DOHH2 (cell line): Measurements from ENCODE around the gene ARID3A.

Experiments
- H3F3A ChIP-seq: fragments of 200-600 bp; sonication (generic), shearing (Covaris generic); 2 replicates; pipeline ENCODE4 v1.6.0; 2016; ENCODE audit warnings: antibody characterized with exemption, mild to moderate bottlenecking; ENCODE audit not compliant: control insufficient read depth, insufficient read depth
- H3K27ac ChIP-seq: fragments of 200-600 bp; sonication (generic); 2 replicates; pipeline ENCODE4 v1.5.1; 2014; ENCODE audit warnings: low read depth, mild to moderate bottlenecking, low read length, moderate library complexity
- H3K27me3 ChIP-seq: fragments of 200-600 bp; sonication (generic); 2 replicates; pipeline ENCODE4 v1.6.1; 2014; ENCODE audit warnings: mild to moderate bottlenecking, low read length, mixed read lengths; ENCODE audit not compliant: control insufficient read depth
- H3K36me3 ChIP-seq: fragments of 200-600 bp; sonication (generic); 2 replicates; pipeline ENCODE4 v1.6.1; 2014; ENCODE audit warnings: mild to moderate bottlenecking, low read length, moderate library complexity, mixed read lengths; ENCODE audit not compliant: control insufficient read depth
- H3K4me1 ChIP-seq: fragments of 200-600 bp; sonication (generic); 2 replicates; pipeline ENCODE4 v1.6.1; 2014; ENCODE audit warnings: mild to moderate bottlenecking, low read length, mixed read lengths; ENCODE audit not compliant: control insufficient read depth
- H3K4me2 ChIP-seq: fragments of 200-600 bp; sonication (generic); 2 replicates; pipeline ENCODE4 v1.6.0; 2014; ENCODE audit warnings: mild to moderate bottlenecking, low read length, moderate library complexity
- H3K4me3 ChIP-seq: fragments of 200-600 bp; sonication (generic); 2 replicates; pipeline ENCODE4 v1.5.1; 2014; ENCODE audit warnings: mild to moderate bottlenecking, low read length, mixed read lengths
- H3K79me2 ChIP-seq: fragments of 200-600 bp; sonication (generic); 2 replicates; pipeline ENCODE4 v1.6.1; 2014; ENCODE audit warnings: mild to moderate bottlenecking, low read length, mixed read lengths; ENCODE audit not compliant: control insufficient read depth
- H3K9me2 ChIP-seq: fragments of 200-600 bp; sonication (generic); replicated peaks from 2 replicates; pipeline ENCODE4 v1.6.1; 2014; ENCODE audit warnings: mild to moderate bottlenecking, low read length, mixed read lengths; ENCODE audit not compliant: control insufficient read depth
- H3K9me3 ChIP-seq: fragments of 200-600 bp; sonication (generic); 2 replicates; pipeline ENCODE4 v1.6.1; 2014; ENCODE audit warnings: antibody characterized with exemption, low read length, mixed read lengths; ENCODE audit not compliant: control insufficient read depth, insufficient read depth
- H4K20me1 ChIP-seq: fragments of 200-600 bp; sonication (generic); 2 replicates; pipeline ENCODE4 v1.6.0; 2014; ENCODE audit warnings: low read depth, mild to moderate bottlenecking, antibody characterized with exemption, low read length, moderate library complexity; ENCODE audit not compliant: control insufficient read depth, insufficient read depth
- CTCF ChIP-seq: fragments of 200-600 bp; sonication (generic); IDR thresholded peaks from one replicate; pipeline ENCODE4 v1.5.1; 2014; ENCODE audit warnings: antibody characterized with exemption, mild to moderate bottlenecking, low read depth, low read length; ENCODE audit not compliant: poor library complexity, severe bottlenecking
- EZH2phosphoT487 ChIP-seq: fragments of 200-600 bp; sonication (generic); IDR thresholded peaks from 2 replicates; pipeline ENCODE4 v1.6.1; 2017; ENCODE audit warnings: borderline replicate concordance, mild to moderate bottlenecking, antibody characterized with exemption, low read length, moderate library complexity, mixed read lengths

ARID3A gene

DNA sequence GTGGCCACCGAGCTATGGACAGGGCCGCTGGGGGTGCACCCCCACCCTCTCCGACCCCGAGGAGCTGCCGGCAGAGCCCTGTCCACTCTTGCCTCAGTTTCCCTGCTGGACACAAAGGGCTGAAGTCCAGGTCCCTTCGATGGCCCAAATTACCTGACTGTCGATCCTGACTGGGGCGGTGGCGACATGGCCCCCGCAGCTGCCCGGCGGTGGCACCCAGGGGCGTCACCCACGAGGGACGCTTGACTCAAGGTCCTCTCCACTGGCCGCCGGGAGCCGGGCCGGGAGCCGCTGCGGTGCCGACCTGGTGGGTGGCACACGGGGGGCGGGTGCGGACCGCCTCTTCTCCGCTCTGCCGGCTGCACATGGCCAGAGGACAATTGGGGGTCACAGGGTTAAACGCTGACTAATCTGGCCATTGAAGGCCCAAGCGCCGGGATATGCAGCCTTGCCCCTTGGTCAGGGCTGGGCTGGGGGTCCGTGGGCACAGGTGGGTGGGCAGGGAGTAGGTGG is 16.4 kb downstream of the ARID3A start:
- Histone ChIP-seq H3K4me3 (no peak overlapping the region), H3F3A (no peaks in the 10 kb centered on the region), H3K27me3 (peaks cover 25% of the 10 kb centered on the region), H4K20me1 (no peaks in the 10 kb centered on the region), H3K9me3 (no peaks in the 10 kb centered on the region), H3K79me2 (no peaks in the 10 kb centered on the region), H3K4me2 (no peak overlapping the region), H3K9me2 (no peaks in the 10 kb centered on the region), H3K4me1 (peaks cover 5% of the 10 kb centered on the region), H3K27ac (no peak overlapping the region), H3K36me3 (no peaks in the 10 kb centered on the region)
- TF ChIP-seq EZH2phosphoT487, result no peak
- no peak for TF ChIP-seq CTCF

DNA sequence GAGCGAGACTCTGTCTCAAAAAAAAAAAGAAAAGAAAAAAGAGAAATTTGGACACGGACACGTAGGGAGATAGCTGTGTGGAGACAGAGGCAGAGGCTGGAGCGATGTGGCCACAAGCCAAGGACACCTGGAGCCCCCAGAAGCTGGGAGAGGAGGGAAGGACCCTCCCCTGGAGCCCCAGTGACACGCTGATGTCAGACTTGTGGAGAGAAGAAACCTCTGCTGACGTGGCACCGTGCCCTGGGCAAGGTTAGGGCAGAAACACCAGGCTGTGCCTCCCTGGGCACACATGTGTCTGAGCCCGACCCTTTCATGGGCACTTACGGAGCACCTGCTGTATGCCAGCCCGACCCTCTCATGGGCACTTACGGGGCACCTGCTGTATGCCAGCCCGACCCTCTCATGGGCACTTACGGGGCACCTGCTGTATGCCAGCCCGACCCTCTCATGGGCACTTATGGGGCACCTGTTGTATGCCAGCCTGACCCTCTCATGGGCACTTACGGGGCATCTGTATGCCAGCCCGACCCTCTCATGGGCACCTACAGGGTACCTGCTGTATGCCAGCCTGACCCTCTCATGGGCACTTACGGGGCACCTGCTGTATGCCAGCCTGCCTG is 17.8 kb downstream of the ARID3A start:
- no peak overlapping the region for H3K4me2 ChIP-seq
- peaks cover 20% of the 10 kb centered on the region for H3K4me1 ChIP-seq
- no peaks in the 10 kb centered on the region for H3K9me2 ChIP-seq
- H3K36me3 ChIP-seq, result no peaks in the 10 kb centered on the region
- TF ChIP-seq EZH2phosphoT487 (no peak), CTCF (no peak)
- no peak overlapping the region for H3K27ac ChIP-seq
- no peaks in the 10 kb centered on the region for H3K79me2 ChIP-seq
- H3K4me3 ChIP-seq, result no peak overlapping the region
- H3F3A ChIP-seq, result no peaks in the 10 kb centered on the region
- peaks cover 36% of the 10 kb centered on the region for H3K27me3 ChIP-seq
- no peaks in the 10 kb centered on the region; the same call in 1 of the 2 replicates for H4K20me1 ChIP-seq
- no peaks in the 10 kb centered on the region for H3K9me3 ChIP-seq

- no peaks in the 10 kb centered on the region for H3F3A ChIP-seq
- no peaks in the 10 kb centered on the region for H3K9me2 ChIP-seq
- H3K27ac ChIP-seq, result no peak overlapping the region
- H3K4me3 ChIP-seq, result no peak overlapping the region
- no peak for TF ChIP-seq EZH2phosphoT487
- no peak for TF ChIP-seq CTCF
- H3K36me3 ChIP-seq, result no peaks in the 10 kb centered on the region
- H4K20me1 ChIP-seq, result no peaks in the 10 kb centered on the region; the same call in 1 of the 2 replicates
- no peak overlapping the region for H3K4me2 ChIP-seq
- no peaks in the 10 kb centered on the region for H3K79me2 ChIP-seq
- peaks cover 40% of the 10 kb centered on the region for H3K27me3 ChIP-seq
- peaks cover 25% of the 10 kb centered on the region for H3K4me1 ChIP-seq
- H3K9me3 ChIP-seq, result no peaks in the 10 kb centered on the region
These were observed 18.3 kb downstream of the ARID3A start for GRCh38 chr19:944171-944567.
